Dedifferentiated amniotic fluid mesenchymal stem cell (primary cell): ENCODE measurements around the gene DPH5.

Experiments
- DNase-seq: peaks from one replicate; pipeline ENCODE4 v3.0.0-alpha.2; 2016; ENCODE audit errors: extremely low spot score

DPH5 gene

GRCh38 chr1:100942304-100943046 is 83.1 kb downstream of the DPH5 start:
- DNase-seq, result no peak

GRCh38 chr1:100941580-100942216 is 83.9 kb downstream of the DPH5 start:
- no peak for DNase-seq

- no peak for DNase-seq
Measured at GRCh38 chr1:100941098-100941527, 84.5 kb downstream of the DPH5 start.
